ENCODE data around the gene ANXA9.
A peak's percentile ranks its signal among the peaks of the same experiment; 100 is the strongest.

Gene ANXA9, protein sequence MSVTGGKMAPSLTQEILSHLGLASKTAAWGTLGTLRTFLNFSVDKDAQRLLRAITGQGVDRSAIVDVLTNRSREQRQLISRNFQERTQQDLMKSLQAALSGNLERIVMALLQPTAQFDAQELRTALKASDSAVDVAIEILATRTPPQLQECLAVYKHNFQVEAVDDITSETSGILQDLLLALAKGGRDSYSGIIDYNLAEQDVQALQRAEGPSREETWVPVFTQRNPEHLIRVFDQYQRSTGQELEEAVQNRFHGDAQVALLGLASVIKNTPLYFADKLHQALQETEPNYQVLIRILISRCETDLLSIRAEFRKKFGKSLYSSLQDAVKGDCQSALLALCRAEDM

DNA sequence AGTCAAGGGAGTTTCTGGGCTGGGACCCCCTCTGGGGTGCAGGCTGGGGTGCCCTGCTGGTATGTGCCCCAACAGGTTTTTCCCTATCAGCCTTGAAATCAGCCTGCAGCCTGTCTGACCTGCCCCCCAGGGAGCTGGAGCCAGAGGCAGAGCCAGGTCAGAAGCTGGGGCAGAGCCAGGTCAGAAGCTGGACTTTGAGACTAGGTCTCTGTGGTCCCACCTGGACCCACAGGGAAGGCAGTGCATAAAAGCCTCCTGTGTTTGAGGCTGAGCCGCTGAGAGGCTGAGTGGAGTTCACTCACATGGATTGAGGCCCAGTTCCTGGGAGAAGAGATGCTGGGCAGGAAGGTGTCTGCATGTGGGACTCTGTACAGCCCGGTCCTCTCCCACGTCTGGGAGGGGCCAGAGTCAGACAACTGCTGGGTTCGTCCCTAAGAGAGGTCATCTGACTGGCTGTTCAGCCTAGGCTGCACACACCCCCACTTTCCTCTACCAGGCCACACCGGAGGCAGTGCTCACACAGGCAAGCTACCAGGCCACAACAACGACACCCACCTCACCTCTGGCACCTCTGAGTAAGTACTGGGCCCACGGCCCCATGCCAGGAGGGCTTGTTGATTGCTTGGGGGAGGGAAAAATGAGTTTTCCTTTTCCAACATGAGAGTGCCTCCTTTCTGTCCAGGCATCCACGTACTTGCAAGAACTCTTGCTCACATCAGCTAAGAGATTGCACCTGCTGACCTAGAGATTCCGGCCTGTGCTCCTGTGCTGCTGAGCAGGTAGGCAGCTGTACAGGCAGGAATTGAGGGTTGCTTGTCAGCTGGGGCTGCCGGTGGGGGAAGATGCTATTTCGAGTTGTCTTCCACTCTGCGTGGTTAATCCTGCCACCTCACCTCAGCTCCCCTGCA is at the start of gene ANXA9:
Gene ANXA9 (plus strand): TSS at position 488 of the 908 bp plus-strand sequence. CDS start 814 bp downstream, outside the sequence.
- DNase-seq (ENCODE audit: low spot score) = no peak

DNA sequence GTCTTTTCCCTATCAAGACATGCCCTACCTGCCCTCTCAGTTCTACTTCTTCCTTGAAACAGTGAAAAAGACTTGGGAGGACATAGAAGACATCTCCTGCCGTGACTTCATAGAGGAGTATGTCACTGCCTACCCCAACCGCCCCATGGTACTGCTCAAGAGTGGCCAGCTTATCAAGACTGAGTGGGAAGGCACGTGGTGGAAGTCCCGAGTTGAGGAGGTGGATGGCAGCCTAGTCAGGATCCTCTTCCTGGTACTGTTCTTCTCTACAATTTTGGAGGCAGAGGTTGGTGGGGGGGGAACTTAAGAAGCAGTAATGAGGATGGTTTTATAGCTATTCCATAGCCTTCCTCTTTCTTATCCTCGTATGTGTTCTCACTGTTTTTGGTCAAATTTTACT is 37.2 kb upstream of the ANXA9 start:
- no peak for DNase-seq (ENCODE audit: low spot score)

DNA sequence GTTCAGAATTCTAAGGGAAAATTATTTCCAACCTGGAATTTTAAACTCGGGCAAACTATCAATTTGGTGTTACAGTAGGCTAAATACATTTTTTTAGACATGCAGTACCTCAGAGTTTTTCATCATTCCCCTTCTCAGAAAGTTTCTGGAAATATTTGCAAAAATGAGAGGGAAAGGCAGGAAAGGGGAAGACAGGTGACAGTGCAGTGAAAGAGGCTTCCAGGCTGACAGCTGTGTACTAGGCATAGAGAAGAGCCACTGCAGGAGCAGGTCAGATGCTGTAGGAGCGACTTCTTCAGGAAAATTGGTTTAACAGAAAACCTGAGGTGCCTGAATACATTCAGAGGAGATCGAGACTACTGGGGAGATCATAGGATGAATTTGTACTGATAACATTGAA is 27.4 kb upstream of the ANXA9 start:
- DNase-seq (ENCODE audit: low spot score) = no peak

DNA sequence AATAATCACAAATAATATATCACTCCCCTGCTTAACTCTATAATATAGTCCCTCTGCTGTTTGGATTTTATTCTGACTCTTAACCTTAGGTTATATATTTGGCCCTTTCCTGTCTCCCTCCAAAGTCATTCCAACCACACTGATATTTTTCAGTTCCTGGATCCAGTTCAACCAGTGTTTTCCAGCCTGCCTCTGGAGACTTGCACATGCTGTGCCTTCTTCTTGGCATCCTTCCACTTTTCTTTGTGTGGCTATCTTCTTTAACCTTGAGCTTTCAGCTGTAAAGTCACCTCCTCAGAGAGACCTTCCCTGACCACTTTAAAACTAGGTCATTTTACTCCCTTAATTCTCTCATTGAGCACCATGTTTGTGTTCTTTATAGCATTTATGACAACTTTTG is 26.8 kb upstream of the ANXA9 start:
- no peak for DNase-seq (ENCODE audit: low spot score)

DNA sequence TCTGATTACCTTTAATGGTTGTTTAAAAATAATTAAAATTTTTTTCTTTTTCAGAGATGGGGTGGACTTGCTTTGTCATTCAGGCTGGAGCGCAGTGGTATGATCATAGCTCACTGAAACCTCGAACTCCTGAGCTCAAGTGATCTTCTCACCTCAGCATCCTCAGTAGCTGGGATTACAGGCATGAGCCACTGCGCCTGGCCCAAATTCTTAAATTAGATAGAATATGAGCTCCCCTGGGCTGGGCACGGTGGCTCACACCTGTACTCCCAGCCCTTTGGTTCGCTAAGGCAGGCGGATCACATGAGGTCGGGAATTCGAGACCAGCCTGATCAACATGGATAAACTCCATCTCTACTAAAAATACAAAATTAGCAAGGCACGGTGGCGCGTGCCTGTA is 24.4 kb upstream of the ANXA9 start:
- no peak for DNase-seq (ENCODE audit: low spot score)

DNA sequence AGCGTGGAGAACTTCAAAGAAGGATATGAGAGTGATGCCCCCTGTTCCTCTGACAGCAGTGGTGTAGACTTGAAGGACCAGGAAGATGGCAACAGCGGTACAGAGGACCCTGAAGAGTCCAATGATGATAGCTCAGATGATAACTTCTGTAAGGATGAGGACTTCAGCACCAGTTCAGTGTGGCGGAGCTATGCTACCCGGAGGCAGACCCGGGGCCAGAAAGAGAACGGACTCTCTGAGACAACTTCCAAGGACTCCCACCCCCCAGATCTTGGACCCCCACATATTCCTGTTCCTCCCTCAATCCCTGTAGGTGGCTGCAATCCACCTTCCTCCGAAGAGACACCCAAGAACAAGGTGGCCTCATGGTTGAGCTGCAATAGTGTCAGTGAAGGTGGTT is 21.4 kb upstream of the ANXA9 start:
- no peak for DNase-seq (ENCODE audit: low spot score)

DNA sequence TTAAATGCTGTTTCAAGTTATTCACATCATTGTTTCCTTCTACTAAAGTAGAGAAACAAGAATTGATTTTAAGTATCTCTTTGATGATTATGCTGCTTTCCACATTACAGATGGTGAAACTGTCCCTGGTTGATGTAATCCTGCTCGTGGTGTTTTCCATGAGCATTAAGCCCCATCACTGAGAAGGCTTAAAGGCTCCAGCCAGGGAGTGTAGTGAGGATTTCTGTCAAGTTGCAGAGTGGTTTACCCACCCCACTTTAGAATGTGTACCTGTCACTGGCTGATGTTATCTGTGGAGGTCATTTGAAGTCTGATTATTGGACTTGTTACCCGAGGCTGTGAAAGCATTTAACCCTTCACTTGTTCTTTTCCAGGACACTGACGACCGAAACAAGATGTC is 20.3 kb upstream of the ANXA9 start:
- DNase-seq (ENCODE audit: low spot score) = no peak

DNA sequence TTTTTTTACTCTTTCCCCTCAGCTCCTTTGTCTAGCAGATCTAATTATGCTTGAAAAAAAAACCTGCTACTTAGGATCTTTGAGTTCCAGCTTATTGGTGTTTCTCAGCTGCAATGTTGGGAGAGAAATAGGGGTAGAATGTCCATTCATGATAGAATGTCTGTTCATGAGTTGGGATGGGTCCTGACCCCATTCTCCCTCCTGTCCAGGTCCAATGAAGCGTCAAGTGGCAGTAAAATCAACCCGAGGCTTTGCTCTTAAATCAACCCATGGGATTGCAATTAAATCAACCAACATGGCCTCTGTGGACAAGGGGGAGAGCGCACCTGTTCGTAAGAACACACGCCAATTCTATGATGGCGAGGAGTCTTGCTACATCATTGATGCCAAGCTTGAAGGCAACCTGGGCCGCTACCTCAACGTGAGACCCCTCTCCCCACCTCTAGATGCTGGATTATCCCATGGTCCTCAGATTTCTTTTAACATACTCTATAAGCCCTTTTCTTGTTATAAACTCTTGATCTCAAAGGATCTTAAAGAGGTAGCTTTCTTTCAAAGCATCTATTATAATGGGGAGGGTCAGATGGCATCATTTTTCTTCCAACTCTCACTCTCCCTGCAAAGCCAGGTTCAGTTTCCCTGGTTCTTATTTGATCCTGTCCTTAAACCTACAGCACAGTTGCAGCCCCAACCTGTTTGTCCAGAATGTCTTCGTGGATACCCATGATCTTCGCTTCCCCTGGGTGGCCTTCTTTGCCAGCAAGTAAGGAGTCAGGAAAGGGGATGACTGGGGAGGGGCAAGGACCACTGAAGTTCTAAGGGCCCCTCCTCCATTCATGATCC is 18.6 kb upstream of the ANXA9 start:
- DNase-seq (ENCODE audit: low spot score) = no peak

DNA sequence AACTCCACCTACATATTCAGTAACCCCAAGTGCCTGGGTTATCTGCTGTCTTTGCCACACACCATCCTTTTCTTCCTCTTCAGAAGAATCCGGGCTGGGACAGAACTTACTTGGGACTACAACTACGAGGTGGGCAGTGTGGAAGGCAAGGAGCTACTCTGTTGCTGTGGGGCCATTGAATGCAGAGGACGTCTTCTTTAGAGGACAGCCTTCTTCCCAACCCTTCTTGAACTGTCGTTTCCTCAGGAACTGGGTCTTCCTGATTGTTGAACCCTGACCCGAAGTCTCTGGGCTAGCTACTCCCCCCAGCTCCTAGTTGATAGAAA is 18.0 kb upstream of the ANXA9 start:
- no peak for DNase-seq (ENCODE audit: low spot score)

DNA sequence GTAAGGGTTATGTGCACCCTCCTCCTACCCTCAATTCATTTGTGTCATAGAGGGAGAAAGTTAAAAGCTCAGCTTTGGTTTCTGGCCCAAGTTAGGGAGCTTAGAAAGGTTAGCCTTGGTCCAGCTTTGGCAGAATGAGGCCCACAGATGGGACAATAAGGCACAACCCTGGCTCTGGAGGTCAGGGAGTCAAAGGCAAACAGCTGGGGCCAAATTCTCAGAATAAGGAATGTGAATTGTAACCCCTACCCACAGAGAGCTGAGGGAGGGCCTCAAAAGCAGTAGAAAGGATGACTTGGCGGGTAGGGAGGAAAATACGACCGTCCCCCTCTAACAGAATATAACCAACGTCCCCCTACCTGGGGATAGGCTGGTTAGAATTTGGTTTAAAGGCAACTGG is 16.5 kb upstream of the ANXA9 start:
- DNase-seq (ENCODE audit: low spot score) = no peak

DNA sequence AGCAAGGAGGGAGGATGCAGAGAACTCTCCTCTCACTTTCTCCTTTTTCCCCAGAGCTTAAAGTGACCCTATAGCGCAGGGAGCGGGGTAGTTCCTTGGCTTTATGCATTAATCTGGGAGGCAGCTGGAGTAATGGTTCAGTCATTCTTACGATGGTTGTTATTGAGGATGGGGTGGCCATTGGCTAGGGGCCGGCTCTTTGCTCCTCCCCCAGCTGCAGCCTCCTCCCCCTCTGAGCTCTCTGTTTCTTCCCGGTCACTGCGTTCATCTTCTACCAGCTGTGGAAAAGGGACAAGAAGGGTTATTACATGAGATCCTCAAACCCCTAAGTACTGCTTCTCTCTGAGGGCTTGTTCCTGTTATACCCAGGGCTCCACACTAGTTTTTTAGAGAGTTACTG is 16.1 kb upstream of the ANXA9 start:
- no peak for DNase-seq (ENCODE audit: low spot score)

DNA sequence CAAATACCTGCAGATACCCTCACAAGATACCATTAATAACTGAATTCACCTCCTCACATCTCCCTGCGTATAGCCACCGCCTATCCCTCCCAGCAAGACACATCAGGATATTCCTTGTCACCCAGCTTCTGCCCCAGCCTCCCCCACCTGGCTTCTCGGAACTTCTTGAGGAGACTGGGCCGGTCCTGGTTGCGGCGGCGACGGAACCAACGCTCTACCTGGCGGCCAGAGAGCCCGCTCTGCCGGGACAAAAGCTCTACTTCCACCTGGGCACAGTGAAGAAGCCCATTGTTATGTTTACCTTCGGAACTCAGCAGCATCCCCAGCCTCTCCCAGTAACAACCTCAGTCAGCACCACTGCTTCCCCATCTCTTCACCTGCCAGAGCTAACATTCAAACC is 14.2 kb upstream of the ANXA9 start:
- DNase-seq (ENCODE audit: low spot score) = no peak

DNA sequence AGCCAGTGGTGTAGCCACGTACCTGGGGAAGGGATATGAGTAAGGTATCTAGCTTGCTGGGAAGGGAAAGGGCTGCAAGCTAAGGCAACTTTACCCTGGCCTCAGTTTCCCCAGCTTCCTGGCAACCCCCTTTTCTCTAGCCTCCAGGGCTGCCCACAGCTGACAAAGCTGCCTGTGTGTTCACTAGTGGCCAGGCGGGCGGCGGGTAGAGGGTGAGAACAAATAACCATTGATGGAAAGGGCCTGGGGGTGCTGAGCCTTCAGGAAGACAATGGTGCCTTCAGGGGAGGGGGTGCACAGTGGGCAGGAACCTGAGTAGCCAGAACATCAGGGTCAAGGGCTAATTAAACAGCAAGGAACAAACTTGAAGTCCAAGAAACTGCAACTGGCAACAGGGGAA is 13.6 kb upstream of the ANXA9 start:
- no peak for DNase-seq (ENCODE audit: low spot score)

DNA sequence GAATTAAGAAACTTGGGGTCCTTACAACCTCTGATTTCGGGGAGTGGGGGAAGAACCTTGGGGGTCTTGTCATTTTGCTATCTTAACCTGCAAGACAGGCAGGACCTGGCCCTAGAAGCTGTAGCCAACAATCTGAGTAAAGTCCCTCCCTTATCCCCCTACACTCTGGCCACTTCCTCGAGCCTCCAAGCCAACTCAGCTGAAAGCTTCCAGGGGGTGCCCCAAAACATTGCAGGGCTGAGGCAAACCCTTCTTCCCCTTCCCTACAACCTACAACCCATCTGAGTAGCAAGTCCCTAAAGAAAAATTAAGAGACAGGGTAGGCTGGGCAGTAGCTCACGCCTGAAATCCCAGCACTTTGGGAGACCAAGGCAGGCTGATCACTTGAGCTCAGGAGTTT is 12.5 kb upstream of the ANXA9 start:
- no peak for DNase-seq (ENCODE audit: low spot score)

DNA sequence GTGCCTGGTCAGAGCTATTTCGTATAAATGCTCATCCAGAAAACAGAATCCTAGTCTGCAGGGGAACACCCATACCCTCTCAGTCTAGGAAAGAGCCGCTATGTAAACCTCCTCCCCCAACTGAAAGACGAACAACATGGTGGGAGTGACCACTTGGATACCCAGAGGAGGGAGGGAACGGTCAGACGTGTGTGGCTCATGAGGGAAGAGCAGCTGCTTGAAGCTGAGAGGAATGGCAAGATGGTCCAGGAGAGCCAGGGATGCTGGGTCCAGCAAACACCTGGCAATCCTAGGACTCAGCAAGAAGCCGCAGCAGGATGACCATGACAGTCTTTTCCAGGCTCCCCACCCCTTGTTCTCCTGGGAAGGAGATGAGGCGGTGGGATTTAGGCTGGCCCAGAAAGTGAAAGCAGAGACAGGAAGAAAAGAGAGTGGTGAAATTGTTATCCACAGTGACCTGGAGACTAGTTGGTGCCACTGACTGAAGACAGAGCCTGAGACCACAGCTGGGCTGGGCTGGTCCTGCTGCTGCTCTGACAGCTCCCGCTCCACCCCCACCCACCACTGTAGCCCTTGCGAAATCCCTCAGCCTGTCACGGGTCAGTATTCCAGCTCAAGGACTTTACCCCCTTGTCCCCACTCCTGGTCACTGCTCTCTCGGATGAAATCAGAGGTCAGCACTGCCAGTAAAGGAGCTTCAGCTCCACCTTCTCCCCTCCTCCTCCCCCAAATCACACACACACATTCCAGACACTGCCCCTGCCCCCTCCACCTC is 11.1 kb upstream of the ANXA9 start:
- no peak for DNase-seq (ENCODE audit: low spot score)

DNA sequence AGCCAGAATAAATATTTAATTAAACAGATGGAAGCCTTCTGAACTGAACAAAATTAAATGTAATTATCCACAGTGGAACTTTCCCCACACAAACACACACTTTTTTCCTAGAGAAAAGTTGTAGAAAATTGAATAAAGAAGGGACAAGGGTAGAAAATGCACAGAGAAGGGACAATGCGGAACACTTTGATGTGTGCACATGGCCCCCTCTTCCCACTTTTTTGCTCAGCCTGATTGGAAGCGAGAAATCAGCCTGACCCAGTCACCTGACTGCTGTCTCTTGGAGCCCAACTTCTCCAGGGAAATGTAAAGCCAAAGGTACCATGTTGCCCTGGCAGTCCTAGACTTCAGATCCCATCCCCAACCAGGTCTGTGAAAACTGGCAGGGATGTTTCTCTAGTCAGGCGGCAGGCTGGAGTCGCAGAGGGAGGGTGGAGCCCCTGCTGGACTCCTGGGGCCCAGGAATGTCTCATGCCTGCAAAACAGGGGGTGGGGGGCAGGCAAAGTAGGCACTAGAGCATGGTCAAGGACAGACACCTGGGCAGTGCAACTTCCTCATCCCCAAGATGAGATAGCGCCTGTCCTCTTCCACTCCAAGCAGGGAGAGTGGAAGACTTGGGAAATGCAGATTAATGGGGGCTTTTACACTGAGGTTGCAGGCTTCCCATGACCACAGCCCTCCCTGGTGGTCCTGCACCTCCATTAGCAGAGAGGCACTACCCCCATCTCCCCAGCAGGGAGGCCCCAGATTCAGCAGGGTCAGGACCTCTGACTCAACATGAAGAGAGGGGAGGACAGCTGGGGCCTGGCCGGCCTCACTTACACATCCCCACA is 10.3 kb upstream of the ANXA9 start:
- DNase-seq (ENCODE audit: low spot score) = no peak

DNA sequence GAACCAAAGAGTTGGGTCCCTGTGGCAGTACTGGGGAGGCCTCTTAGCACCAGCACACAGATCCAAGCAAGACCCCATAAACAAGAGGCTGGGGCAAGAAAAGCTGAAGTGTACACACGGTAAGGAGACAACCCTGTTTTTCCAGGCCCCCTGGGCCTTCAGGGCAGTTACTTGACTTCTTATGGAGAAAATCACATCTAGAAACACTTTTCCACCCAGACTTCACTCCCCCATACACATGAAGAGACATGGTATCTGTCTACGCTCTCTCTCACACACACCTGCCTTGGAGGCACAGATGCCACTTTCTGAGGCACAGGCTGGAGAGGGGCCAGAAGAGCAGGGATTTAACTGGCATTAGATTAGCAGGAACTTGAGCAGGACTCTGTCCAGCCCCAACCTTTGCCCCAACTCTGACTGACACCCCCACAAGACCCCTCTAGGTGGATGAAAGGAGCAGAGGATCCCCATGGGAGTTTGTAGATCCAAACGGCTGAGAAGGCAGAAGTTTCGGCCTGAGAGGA is 9.6 kb upstream of the ANXA9 start:
- DNase-seq (ENCODE audit: low spot score) = no peak

DNA sequence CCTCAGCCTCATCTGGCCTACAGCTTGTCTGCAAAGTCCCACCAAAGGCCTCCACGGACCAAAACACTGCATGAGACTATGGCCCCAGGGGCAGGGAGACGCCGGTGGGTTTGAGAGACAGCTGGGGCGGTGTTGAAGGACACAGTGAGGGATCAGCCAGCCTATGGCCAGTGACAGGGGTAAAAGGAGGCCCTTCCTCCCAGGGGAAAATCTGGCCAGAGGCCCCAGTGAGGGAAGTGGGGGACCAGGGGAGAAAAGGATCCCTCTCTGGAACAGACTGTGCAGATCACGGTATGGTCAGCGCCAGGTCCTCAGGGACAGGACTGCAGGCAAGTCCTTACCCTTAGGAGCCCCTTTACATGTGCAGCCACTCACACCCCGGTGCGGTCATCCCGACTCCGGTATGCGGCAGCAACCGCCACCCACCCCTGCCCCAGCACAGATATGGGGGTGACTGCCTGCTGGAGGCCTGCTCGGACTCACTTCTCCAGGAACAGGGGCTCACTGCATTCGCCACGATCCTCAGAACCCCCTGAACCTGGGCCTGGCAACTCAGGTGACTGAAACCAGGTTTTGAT is 8.7 kb upstream of the ANXA9 start:
- no peak for DNase-seq (ENCODE audit: low spot score)

DNA sequence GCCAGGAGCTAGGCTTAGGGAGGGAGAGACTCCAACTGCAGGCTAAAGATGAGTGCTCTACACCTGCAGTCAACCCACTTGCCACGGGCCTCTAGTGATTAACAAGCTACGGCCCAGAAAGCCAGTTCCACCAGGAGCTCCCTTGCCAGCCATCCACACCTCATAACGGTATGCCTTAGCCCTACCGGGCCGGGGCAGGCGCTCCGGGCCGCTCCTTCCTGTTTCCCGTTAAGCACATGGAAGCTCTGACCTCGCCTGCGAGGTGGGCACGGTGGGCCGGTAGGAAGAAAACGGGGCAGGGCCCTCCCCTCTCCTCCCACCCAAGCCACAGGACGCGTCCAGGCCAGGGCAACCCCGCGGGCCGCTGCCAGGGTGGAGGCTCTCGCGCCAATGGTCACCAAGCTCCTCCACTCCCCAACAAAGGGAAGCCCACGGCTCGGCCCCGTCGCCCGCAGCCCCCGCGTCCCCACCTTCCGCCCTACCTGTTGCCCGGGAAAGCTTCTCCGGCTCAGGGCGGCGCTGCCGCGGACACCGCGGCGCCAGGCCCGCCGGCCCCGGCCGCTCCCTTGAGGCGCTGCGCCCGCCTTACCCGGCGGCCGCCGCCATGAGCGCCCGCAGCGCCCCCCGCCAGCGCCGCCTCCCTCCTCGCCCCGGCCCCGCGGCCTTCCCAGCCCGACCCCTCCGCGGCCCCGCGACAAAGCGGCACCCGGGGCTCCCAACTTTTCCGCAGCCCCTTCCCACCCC is 8.1 kb upstream of the ANXA9 start:
- DNase-seq (ENCODE audit: low spot score) = peak; percentile 26

Data from CD4-positive, alpha-beta T cell treated with Interleukin-15 for 4 hours (primary cell).